GM12875 (cell line): Measurements from ENCODE around the gene LRRC75A.

Source experiments
- H3K4me3 ChIP-seq: one replicate; pipeline ENCODE4 v1.5.1; 2011; ENCODE audit warnings: low read depth, low read length, control low read depth
- CTCF ChIP-seq: IDR thresholded peaks from 2 replicates; pipeline ENCODE4 v1.5.1; 2011; ENCODE audit warnings: low read depth, mild to moderate bottlenecking, control low read depth, inconsistent platforms, low read length, moderate library complexity, borderline replicate concordance; ENCODE audit not compliant: insufficient read depth

The LRRC75A gene

GRCh38 chr17:16443511-16444257 lies 48.3 kb downstream of the LRRC75A start:
- TF ChIP-seq CTCF, result no peak
- H3K4me3 ChIP-seq, result no peak overlapping the region

GRCh38 chr17:16442594-16443510 lies 49.1 kb downstream of the LRRC75A start:
- no peak overlapping the region for H3K4me3 ChIP-seq

GRCh38 chr17:16442141-16442540 lies 49.9 kb downstream of the LRRC75A start:
- peak overlapping the region; percentile 8 for H3K4me3 ChIP-seq
- TF ChIP-seq CTCF, result no peak

More at GRCh38 chr17:16442594-16443510, 49.1 kb downstream of the LRRC75A start:
- TF ChIP-seq CTCF, result no peak

- H3K4me3 ChIP-seq, result peak overlapping the region; percentile 83
These were observed 50.9 kb downstream of the LRRC75A start for GRCh38 chr17:16440901-16441629.

GRCh38 chr17:16440354-16440753 lies 51.6 kb downstream of the LRRC75A start:
- H3K4me3 ChIP-seq, result peak overlapping the region; percentile 83

More at GRCh38 chr17:16440901-16441629, 50.9 kb downstream of the LRRC75A start:
- no peak for TF ChIP-seq CTCF

GRCh38 chr17:16439811-16440351 lies 52.1 kb downstream of the LRRC75A start:
- H3K4me3 ChIP-seq, result peak overlapping the region; percentile 83
- no peak for TF ChIP-seq CTCF

GRCh38 chr17:16439303-16439791 lies 52.6 kb downstream of the LRRC75A start:
- no peak for TF ChIP-seq CTCF

More at GRCh38 chr17:16439303-16439791, 52.6 kb downstream of the LRRC75A start:
- H3K4me3 ChIP-seq, result peak overlapping the region; percentile 83
